Gastroesophageal sphincter (tissue), 4 donors: ENCODE results near the gene MIER1. TPM values are rescaled to one million over a fixed set of nuclear protein-coding genes. Genes with fewer than 3 reads are reported as not detected.

ENCODE experiments used
- ATAC-seq: fragments of 150-250 bp; one replicate; pipeline ENCODE4 v1.9.1; 2016; ENCODE audit warnings: mild to moderate bottlenecking, moderate library complexity
- H3K27ac ChIP-seq, 4 donors: fragments of 200-600 bp; sonication (generic) in 3 of 4; 1 replicate in 3 of 4; 2 replicates in 1 of 4; pipeline ENCODE4 v1.5.1; 2016 to 2019
- H3K27me3 ChIP-seq: fragments of 200-600 bp; sonication (generic); one replicate; pipeline ENCODE4 v1.5.1; 2019
- H3K36me3 ChIP-seq, 2 donors: fragments of 200-600 bp; sonication (generic); one replicate each; pipeline ENCODE4 v1.5.1; 2019; ENCODE audit warnings: control low read depth in 1 of 2
- H3K4me1 ChIP-seq, 3 donors: fragments of 200-600 bp; sonication (generic); 1 replicate in 2 of 3; 2 replicates in 1 of 3; pipeline ENCODE4 v1.5.1; 2016 to 2019; ENCODE audit warnings: control low read depth in 2 of 3
- H3K4me3 ChIP-seq, 2 donors: fragments of 200-600 bp; sonication (generic); one replicate each; pipeline ENCODE4 v1.5.1; 2019; ENCODE audit warnings: mild to moderate bottlenecking in 1 of 2, moderate library complexity in 1 of 2
- H3K9me3 ChIP-seq, 3 donors: fragments of 200-600 bp; sonication (generic); one replicate each; pipeline ENCODE4 v1.5.1; 2017 to 2019; ENCODE audit warnings: control low read depth in 2 of 3
- EP300 ChIP-seq: sonication (generic); formaldehyde crosslinking; IDR thresholded peaks from one replicate; pipeline ENCODE4 v1.6.1; 2017; ENCODE audit warnings: antibody characterized with exemption, mild to moderate bottlenecking
- POLR2A ChIP-seq, 2 donors: fragments of 450-650 bp; IDR thresholded peaks; one replicate each; pipeline ENCODE4 v1.6.1; 2017; ENCODE audit warnings: antibody characterized with exemption in 2 of 2, mild to moderate bottlenecking in 2 of 2, moderate library complexity in 1 of 2
- POLR2AphosphoS5 ChIP-seq: sonication (generic); formaldehyde crosslinking; IDR thresholded peaks from one replicate; pipeline ENCODE4 v1.6.1; 2017; ENCODE audit warnings: antibody characterized with exemption
- WGBS, 2 donors: methylation state at CpG; one replicate each; pipeline ENCODE4 v1.1.5; 2018; ENCODE audit warnings: low coverage in 1 of 2; 5-methylcytosine and 5-hydroxymethylcytosine counted together
- total RNA-seq, 4 donors: library from RNA; depleted of rRNA; stranded (reverse); fragments of >200 nt; gene quantifications; one replicate each; pipeline ENCODE4 v1.1.0, GENCODE V29; 2016
- TF ChIP-seq, protein P1 (sequence below), 4 experiments: fragments of 200-600 bp in 2 of 4; fragments of 450-650 bp in 2 of 4; sonication (generic) in 1 of 4; IDR thresholded peaks; one replicate each; pipeline ENCODE4 v1.5.1; 2017 to 2019; ENCODE audit warnings: antibody characterized with exemption in 4 of 4, mild to moderate bottlenecking in 2 of 4, moderate library complexity in 2 of 4

MIER1 gene
- total RNA-seq, 4 donors from 2014 or later: 53.2 to 65.6 (median 57.6) TPM

DNA sequence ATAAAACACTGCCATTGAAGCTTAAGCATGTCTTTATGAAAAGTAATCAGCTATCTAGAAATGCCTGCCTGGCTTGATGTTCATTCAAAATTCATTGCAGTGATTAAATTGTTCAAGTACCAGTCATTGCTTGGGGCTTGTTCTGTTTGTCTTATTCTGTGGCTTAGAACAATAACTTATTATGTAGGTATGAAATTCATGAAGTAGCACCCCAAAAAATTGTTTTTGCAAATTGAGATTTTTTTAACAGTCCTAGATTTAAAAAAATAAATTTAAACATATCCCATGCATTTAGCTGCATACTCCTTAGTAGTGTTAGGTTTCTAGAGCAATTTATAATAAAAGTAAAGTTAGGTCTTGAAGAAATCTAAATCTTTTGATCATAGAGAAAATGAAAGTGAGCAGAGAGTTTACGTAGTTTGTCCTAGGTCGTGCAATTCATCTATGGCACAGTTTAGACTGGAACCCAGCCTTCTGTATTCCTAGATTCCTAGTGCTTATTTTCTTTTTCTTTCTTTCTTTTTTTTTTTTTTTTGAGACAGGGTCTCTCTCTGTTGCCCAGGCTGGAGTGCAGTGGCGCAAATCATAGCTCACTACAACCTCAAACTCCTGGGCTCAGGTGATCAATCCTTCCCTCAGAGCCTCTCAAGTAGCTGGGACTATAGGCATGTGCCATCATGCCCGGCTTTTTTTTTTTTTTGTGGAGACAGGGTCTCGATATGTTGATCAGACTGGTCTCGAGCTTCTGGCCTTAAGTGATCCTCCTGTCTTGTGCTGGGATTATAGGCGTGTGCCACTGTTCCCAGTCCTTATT lies 9.3 kb downstream of the MIER1 start:
- Histone ChIP-seq H3K36me3 (no peaks in the 10 kb centered on the region), H3K4me1 (peaks cover 3 to 87% (median 18%) of the 10 kb centered on the region in 3 donors), H3K9me3 (no peaks in the 10 kb centered on the region), H3K27ac (peak overlapping the region in 1 of 4 donors; percentile 36), H3K27me3 (no peaks in the 10 kb centered on the region), H3K4me3 (peak overlapping the region in 1 of 2 donors; percentile 11)
- ATAC-seq: no peak
- 58 to 70% methylated on average over 6 to 7 of the region's 7 CpGs for WGBS, 2 donors
- TF ChIP-seq, protein P1, sequence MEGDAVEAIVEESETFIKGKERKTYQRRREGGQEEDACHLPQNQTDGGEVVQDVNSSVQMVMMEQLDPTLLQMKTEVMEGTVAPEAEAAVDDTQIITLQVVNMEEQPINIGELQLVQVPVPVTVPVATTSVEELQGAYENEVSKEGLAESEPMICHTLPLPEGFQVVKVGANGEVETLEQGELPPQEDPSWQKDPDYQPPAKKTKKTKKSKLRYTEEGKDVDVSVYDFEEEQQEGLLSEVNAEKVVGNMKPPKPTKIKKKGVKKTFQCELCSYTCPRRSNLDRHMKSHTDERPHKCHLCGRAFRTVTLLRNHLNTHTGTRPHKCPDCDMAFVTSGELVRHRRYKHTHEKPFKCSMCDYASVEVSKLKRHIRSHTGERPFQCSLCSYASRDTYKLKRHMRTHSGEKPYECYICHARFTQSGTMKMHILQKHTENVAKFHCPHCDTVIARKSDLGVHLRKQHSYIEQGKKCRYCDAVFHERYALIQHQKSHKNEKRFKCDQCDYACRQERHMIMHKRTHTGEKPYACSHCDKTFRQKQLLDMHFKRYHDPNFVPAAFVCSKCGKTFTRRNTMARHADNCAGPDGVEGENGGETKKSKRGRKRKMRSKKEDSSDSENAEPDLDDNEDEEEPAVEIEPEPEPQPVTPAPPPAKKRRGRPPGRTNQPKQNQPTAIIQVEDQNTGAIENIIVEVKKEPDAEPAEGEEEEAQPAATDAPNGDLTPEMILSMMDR (IDR thresholded peaks at IDR 0.05): no peak
- TF ChIP-seq POLR2AphosphoS5: no peak
- TF ChIP-seq EP300: no peak

GRCh38 chr1:66937529-66938234 lies 12.9 kb downstream of the MIER1 start:
- 40 to 42% methylated on average over 1 of the region's 1 CpG for WGBS, 2 donors
- TF ChIP-seq POLR2AphosphoS5: no peak
- TF ChIP-seq, protein P1 (IDR thresholded peaks at IDR 0.05): no peak
- H3K27ac ChIP-seq: no peak overlapping the region
- peaks cover 0 to 88% (median 13%) of the 10 kb centered on the region in 3 donors for H3K4me1 ChIP-seq
- H3K4me3 ChIP-seq: no peak overlapping the region
- H3K27me3 ChIP-seq: no peaks in the 10 kb centered on the region
- H3K36me3 ChIP-seq: no peaks in the 10 kb centered on the region
- no peak for ATAC-seq
- no peaks in the 10 kb centered on the region for H3K9me3 ChIP-seq

DNA sequence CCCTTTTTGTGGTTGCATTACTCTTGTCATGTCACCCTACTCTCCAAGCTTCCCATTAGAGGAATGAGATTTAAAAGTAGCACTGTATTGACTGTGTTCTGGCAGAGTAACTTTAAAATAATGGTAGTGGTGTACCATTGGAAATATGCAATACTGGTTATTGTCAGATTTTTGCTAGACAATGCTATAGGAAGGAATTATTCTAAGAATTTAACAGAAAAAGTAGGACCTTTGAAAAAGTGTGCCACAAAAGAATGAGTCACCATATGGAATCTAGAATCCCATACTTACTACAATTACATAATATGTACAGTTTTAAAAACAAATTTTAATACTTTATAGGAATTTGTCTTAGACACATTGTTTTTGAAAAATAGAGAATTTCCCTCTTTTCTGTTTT lies 13.8 kb downstream of the MIER1 start:
- Histone ChIP-seq H3K36me3 (no peaks in the 10 kb centered on the region), H3K4me1 (peaks cover 0 to 82% (median 8%) of the 10 kb centered on the region in 3 donors)

GRCh38 chr1:66940981-66941380 lies 16.2 kb downstream of the MIER1 start:
- no peak for ATAC-seq
- no peak overlapping the region for H3K4me3 ChIP-seq
- H3K9me3 ChIP-seq: no peaks in the 10 kb centered on the region
- no peak overlapping the region for H3K27ac ChIP-seq
- peaks cover 0 to 80% (median 6%) of the 10 kb centered on the region in 3 donors for H3K4me1 ChIP-seq
- H3K27me3 ChIP-seq: no peaks in the 10 kb centered on the region
- H3K36me3 ChIP-seq: peaks cover 0 to under 1% of the 10 kb centered on the region in 2 donors
- no peak for TF ChIP-seq EP300
- TF ChIP-seq, protein P1 (IDR thresholded peaks at IDR 0.05): no peak
- TF ChIP-seq POLR2AphosphoS5: no peak
- no peak for TF ChIP-seq POLR2A (IDR thresholded peaks at IDR 0.05)
- WGBS, 2 donors: 58 to 80% methylated on average over 1 of the region's 1 CpG

More for the DNA sequence above, 13.8 kb downstream of the MIER1 start:
- ATAC-seq: no peak
- Histone ChIP-seq H3K9me3 (no peaks in the 10 kb centered on the region), H3K4me3 (no peak overlapping the region), H3K27me3 (no peaks in the 10 kb centered on the region), H3K27ac (no peak overlapping the region)
- TF ChIP-seq POLR2AphosphoS5: no peak
- no peak for TF ChIP-seq POLR2A (IDR thresholded peaks at IDR 0.05)
- TF ChIP-seq, protein P1 (IDR thresholded peaks at IDR 0.05): no peak
- no peak for TF ChIP-seq EP300
